Ishikawa (cell line): ENCODE data around the gene HK1.

Experiments
- CEBPB ChIP-seq: IDR thresholded peaks from 2 replicates; pipeline ENCODE4 v1.6.1; 2012
- CREB1 ChIP-seq: IDR thresholded peaks from 2 replicates; pipeline ENCODE4 v1.6.1; 2012; ENCODE audit warnings: low read depth
- EGR1 ChIP-seq: IDR thresholded peaks from 2 replicates; pipeline ENCODE4 v1.6.1; 2012
- EP300 ChIP-seq: IDR thresholded peaks from 2 replicates; pipeline ENCODE4 v1.6.1; 2012; ENCODE audit warnings: borderline replicate concordance
- FOXM1 ChIP-seq: IDR thresholded peaks from 2 replicates; pipeline ENCODE4 v1.6.1; 2012; ENCODE audit warnings: low read depth, borderline replicate concordance
- MAX ChIP-seq: IDR thresholded peaks from 2 replicates; pipeline ENCODE4 v1.6.1; 2012
- NFIC ChIP-seq: IDR thresholded peaks from 2 replicates; pipeline ENCODE4 v1.6.1; 2012
- RAD21 ChIP-seq: IDR thresholded peaks from 2 replicates; pipeline ENCODE4 v1.6.1; 2012; ENCODE audit warnings: low read depth
- TAF1 ChIP-seq: IDR thresholded peaks from 2 replicates; pipeline ENCODE4 v1.6.1; 2012; ENCODE audit warnings: low read depth, mild to moderate bottlenecking
- TCF12 ChIP-seq: IDR thresholded peaks from 2 replicates; pipeline ENCODE4 v1.6.1; 2012; ENCODE audit warnings: low read depth
- TEAD4 ChIP-seq: IDR thresholded peaks from 2 replicates; pipeline ENCODE4 v1.6.1; 2012
- YY1 ChIP-seq: IDR thresholded peaks from 2 replicates; pipeline ENCODE4 v1.6.1; 2012; ENCODE audit warnings: low read depth
- ZBTB7A ChIP-seq: IDR thresholded peaks from 2 replicates; pipeline ENCODE4 v1.6.1; 2012; ENCODE audit warnings: low read depth
- TF ChIP-seq, protein P1 (sequence below): IDR thresholded peaks from 2 replicates; pipeline ENCODE4 v1.6.1; 2012; ENCODE audit warnings: low read depth, mild to moderate bottlenecking
- TF ChIP-seq, protein P2 (sequence below): IDR thresholded peaks from 2 replicates; pipeline ENCODE4 v1.6.1; 2012

The HK1 gene

DNA sequence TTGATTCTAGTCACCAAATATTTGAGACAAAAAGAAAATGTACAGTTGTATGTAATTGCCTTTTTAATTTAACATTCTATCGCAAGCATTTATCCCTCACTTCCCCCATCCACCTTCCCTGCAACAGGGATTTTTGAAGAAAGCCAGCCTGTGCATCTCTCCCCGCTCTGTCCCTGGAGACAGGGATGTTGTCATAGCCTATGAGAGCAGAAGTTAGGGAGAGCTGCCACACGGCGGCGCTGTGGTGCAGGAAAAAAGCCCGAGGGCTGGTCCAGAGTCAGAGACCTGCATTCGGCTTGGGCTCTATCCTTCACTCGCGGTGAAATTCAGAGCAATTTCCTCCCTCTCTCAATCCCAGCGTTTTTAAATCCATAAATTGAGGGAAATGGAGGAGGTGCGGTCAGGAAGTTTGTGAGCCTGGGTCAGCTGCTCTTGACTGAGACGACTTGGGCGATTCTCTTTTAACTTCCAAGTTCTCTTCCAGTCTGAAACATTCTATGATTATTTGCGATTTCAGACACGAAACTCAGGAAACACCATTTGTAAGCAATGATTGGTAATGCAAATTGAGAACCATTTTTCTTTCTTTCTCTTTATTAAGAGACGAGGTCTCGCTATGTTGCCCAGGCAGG lies 40.7 kb upstream of the HK1 start:
- TF ChIP-seq MAX (no peak), CEBPB (no peak), RAD21 (peak; percentile 98)
- TF ChIP-seq, protein P1, sequence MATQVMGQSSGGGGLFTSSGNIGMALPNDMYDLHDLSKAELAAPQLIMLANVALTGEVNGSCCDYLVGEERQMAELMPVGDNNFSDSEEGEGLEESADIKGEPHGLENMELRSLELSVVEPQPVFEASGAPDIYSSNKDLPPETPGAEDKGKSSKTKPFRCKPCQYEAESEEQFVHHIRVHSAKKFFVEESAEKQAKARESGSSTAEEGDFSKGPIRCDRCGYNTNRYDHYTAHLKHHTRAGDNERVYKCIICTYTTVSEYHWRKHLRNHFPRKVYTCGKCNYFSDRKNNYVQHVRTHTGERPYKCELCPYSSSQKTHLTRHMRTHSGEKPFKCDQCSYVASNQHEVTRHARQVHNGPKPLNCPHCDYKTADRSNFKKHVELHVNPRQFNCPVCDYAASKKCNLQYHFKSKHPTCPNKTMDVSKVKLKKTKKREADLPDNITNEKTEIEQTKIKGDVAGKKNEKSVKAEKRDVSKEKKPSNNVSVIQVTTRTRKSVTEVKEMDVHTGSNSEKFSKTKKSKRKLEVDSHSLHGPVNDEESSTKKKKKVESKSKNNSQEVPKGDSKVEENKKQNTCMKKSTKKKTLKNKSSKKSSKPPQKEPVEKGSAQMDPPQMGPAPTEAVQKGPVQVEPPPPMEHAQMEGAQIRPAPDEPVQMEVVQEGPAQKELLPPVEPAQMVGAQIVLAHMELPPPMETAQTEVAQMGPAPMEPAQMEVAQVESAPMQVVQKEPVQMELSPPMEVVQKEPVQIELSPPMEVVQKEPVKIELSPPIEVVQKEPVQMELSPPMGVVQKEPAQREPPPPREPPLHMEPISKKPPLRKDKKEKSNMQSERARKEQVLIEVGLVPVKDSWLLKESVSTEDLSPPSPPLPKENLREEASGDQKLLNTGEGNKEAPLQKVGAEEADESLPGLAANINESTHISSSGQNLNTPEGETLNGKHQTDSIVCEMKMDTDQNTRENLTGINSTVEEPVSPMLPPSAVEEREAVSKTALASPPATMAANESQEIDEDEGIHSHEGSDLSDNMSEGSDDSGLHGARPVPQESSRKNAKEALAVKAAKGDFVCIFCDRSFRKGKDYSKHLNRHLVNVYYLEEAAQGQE, result no peak

DNA sequence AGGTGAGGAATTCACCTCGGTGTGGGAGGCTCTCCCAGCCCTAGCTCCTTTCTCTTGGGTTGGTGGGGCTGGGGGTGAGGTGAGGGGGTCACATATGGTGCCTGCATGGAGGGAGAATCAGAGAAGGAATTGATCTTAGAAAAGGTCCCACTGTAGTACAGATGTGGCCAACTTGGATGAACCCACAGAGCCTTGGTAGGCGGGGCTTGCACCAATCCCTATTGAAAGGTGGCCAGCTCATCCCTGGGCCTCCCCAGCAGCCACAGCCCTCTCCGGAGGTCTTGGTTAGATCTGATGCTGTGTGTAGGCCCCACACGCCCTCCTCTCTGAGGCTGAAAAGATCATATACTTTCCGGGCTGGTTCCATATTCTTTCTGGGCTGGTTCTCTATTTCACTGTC lies 39.2 kb upstream of the HK1 start:
- TF ChIP-seq TCF12, result no peak
- TF ChIP-seq CEBPB, result no peak
- no peak for TF ChIP-seq NFIC
- TF ChIP-seq, protein P2, sequence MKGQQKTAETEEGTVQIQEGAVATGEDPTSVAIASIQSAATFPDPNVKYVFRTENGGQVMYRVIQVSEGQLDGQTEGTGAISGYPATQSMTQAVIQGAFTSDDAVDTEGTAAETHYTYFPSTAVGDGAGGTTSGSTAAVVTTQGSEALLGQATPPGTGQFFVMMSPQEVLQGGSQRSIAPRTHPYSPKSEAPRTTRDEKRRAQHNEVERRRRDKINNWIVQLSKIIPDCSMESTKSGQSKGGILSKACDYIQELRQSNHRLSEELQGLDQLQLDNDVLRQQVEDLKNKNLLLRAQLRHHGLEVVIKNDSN, result no peak
- TF ChIP-seq FOXM1, result no peak

GRCh38 chr10:69239816-69240434 lies 38.4 kb upstream of the HK1 start:
- TF ChIP-seq RAD21, result no peak
- no peak for TF ChIP-seq YY1
- no peak for TF ChIP-seq ZBTB7A
- TF ChIP-seq EGR1, result no peak
- TF ChIP-seq, protein P1, result no peak
- no peak for TF ChIP-seq MAX
- TF ChIP-seq NFIC, result no peak
- TF ChIP-seq EP300, result no peak
- no peak for TF ChIP-seq TAF1

DNA sequence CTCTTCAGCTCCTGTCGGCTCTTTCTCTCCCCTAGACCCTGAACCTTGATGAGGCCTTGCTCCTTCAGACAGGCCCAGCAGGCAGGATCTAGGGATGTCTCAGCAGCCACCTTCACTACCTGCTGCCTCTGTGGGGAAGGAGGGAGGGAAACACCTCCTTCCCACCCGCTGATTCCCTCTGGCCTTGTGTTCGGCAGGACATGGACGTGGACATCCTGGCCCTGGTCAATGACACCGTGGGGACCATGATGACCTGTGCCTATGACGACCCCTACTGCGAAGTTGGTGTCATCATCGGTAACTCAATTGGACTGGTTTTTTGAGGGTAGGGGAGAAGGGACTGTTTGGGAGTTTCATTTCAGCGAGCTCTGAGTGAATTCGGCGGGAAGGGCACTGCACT lies 37.8 kb upstream of the HK1 start:
- TF ChIP-seq TAF1, result no peak
- no peak for TF ChIP-seq EGR1

DNA sequence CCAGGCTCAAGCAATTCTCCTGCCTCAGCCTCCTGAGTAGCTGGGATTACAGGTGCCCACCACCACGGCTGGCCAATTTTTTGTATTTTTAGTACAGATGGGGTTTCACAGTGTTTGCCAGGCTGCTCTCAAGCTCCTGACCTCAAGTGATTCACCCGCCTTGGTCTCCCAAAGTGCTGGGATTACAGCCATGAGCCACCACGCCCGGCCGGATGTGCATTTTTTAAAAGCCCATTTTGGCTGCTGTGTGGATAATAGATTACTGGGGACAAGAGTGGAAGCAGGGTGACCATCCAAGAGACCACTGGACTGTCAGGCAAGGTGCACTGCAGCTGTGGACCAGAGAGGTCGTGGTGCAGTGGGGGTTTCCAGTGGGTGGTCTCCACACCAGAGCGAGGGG lies 36.7 kb upstream of the HK1 start:
- TF ChIP-seq CEBPB, result no peak
- no peak for TF ChIP-seq TAF1
- TF ChIP-seq, protein P2, result no peak
- no peak for TF ChIP-seq NFIC
- TF ChIP-seq TCF12, result no peak
- no peak for TF ChIP-seq FOXM1
- TF ChIP-seq EGR1, result no peak

GRCh38 chr10:69242040-69242851 lies 36.0 kb upstream of the HK1 start:
- no peak for TF ChIP-seq ZBTB7A
- TF ChIP-seq EGR1, result no peak
- TF ChIP-seq, protein P2, result no peak
- no peak for TF ChIP-seq YY1
- no peak for TF ChIP-seq FOXM1
- no peak for TF ChIP-seq CREB1
- TF ChIP-seq, protein P1, result no peak
- no peak for TF ChIP-seq EP300
- TF ChIP-seq TAF1, result no peak
- no peak for TF ChIP-seq TCF12
- no peak for TF ChIP-seq NFIC
- TF ChIP-seq RAD21, result no peak
- TF ChIP-seq MAX, result no peak
- TF ChIP-seq CEBPB, result no peak
- TF ChIP-seq TEAD4, result no peak
